Keratinocyte (primary cell): ENCODE data around the gene DIAPH3. TPM values are rescaled to one million over a fixed set of nuclear protein-coding genes. Genes with fewer than 3 reads are reported as not detected.

Experiments used
- DNase-seq: peaks from one replicate; pipeline ENCODE4 v3.0.0-alpha.2; 2011; ENCODE audit warnings: low read depth, missing footprints, low spot score
- FAIRE-seq: peaks from 2 replicates; lab custom pipeline; 2011; peaks lifted over from hg19 to GRCh38; lab: Jason Lieb, UNC
- H2AFZ ChIP-seq: 2 replicates; pipeline ENCODE4 v1.6.0; 2012; ENCODE audit warnings: low read length, control low read depth, inconsistent platforms; ENCODE audit not compliant: control insufficient read depth
- H3K27ac ChIP-seq: 2 replicates; pipeline ENCODE4 v1.5.1; 2011; ENCODE audit warnings: low read length; ENCODE audit not compliant: control insufficient read depth, insufficient read depth
- H3K27me3 ChIP-seq: 3 replicates; pipeline ENCODE4 v1.6.0; 2011; ENCODE audit warnings: low read length; ENCODE audit not compliant: control insufficient read depth, insufficient read depth; ENCODE audit errors: extremely low read depth
- H3K36me3 ChIP-seq, 2 experiments: 2 replicates in 1 of 2; 3 replicates in 1 of 2; pipeline ENCODE4 v1.5.1; 2011; ENCODE audit warnings: low read length in 2 of 2, mild to moderate bottlenecking in 1 of 2; ENCODE audit not compliant: control insufficient read depth in 2 of 2, insufficient read depth in 2 of 2; ENCODE audit errors: extremely low read depth in 1 of 2
- H3K4me1 ChIP-seq: 3 replicates; pipeline ENCODE4 v1.5.1; 2011; ENCODE audit warnings: low read length; ENCODE audit not compliant: control insufficient read depth, insufficient read depth; ENCODE audit errors: extremely low read depth
- H3K4me2 ChIP-seq: 3 replicates; pipeline ENCODE4 v1.6.0; 2011; ENCODE audit warnings: low read depth, low read length; ENCODE audit not compliant: control insufficient read depth, insufficient read depth; ENCODE audit errors: extremely low read depth
- H3K4me3 ChIP-seq, 3 experiments: fragments of 200-600 bp in 1 of 3; sonication (generic) in 1 of 3; 2 replicates in 2 of 3; 3 replicates in 1 of 3; pipeline ENCODE4 v1.5.1; 2011 to 2016; ENCODE audit warnings: low read length in 3 of 3, mild to moderate bottlenecking in 3 of 3, control low read depth in 2 of 3, inconsistent platforms in 1 of 3, low read depth in 1 of 3, mixed read lengths in 1 of 3, mixed run types in 1 of 3, moderate library complexity in 1 of 3; ENCODE audit not compliant: control insufficient read depth in 2 of 3, insufficient read depth in 2 of 3; ENCODE audit errors: extremely low read depth in 1 of 3
- H3K79me2 ChIP-seq: 2 replicates; pipeline ENCODE4 v1.6.0; 2012; ENCODE audit warnings: low read length; ENCODE audit not compliant: control insufficient read depth, insufficient read depth
- H3K9ac ChIP-seq: 3 replicates; pipeline ENCODE4 v1.6.0; 2011; ENCODE audit warnings: low read length; ENCODE audit not compliant: control insufficient read depth, insufficient read depth; ENCODE audit errors: extremely low read depth
- H3K9me1 ChIP-seq: 3 replicates; pipeline ENCODE4 v1.6.0; 2011; ENCODE audit warnings: low read length; ENCODE audit not compliant: control insufficient read depth, insufficient read depth; ENCODE audit errors: extremely low read depth
- H3K9me3 ChIP-seq: 2 replicates; pipeline ENCODE4 v1.5.1; 2012; ENCODE audit warnings: low read depth, low read length; ENCODE audit not compliant: control insufficient read depth
- H4K20me1 ChIP-seq: 3 replicates; pipeline ENCODE4 v1.6.0; 2011; ENCODE audit warnings: low read length; ENCODE audit not compliant: control insufficient read depth, insufficient read depth; ENCODE audit errors: extremely low read depth
- EZH2 ChIP-seq: IDR thresholded peaks from one replicate; pipeline ENCODE4 v1.6.1; 2012; ENCODE audit warnings: inconsistent platforms, mild to moderate bottlenecking, low read length, moderate library complexity
- dilution Hi-C: fragments of 300-500 bp; cut with MboI; formaldehyde crosslinking; loops from one replicate; pipeline ENCODE4 v1.7.0; 2020; ENCODE audit warnings: low sequenced_read_pairs; ENCODE audit not compliant: extremely low pct_ligation_motif_present
- polyA plus RNA-seq, 5 experiments: library from polyadenylated mRNA; depleted of rRNA in 3 of 5; stranded (reverse) in 3 of 5; stranded (forward) in 1 of 5; unstranded in 1 of 5; fragments of >200 nt; gene quantifications; 1 replicate in 1 of 5; 2 replicates in 3 of 5; 3 replicates in 1 of 5; pipeline versions ENCODE4 v1.2.1 to v1.2.3, GENCODE V29; 2011 to 2012; ENCODE audit warnings: missing spikeins in 2 of 5, low read depth in 1 of 5, low replicate concordance in 1 of 5
- TF ChIP-seq, protein P1 (sequence below), 3 experiments: IDR thresholded peaks in 1 of 3; conservative IDR thresholded peaks in 1 of 3; optimal IDR thresholded peaks in 1 of 3; 2 replicates in 2 of 3; 3 replicates in 1 of 3; pipeline versions ENCODE3 to v1.5.1; 2011; ENCODE audit warnings: low read length in 3 of 3, mild to moderate bottlenecking in 3 of 3, moderate library complexity in 2 of 3, control low read depth in 1 of 3, inconsistent platforms in 1 of 3; ENCODE audit not compliant: insufficient read depth in 2 of 3; ENCODE audit errors: extremely low read depth in 1 of 3

DIAPH3 gene
- polyA plus RNA-seq, 1 donor (not counting 4 experiments of a cell fraction or from before 2014, with no cell fraction given), result 9.0 TPM

DNA sequence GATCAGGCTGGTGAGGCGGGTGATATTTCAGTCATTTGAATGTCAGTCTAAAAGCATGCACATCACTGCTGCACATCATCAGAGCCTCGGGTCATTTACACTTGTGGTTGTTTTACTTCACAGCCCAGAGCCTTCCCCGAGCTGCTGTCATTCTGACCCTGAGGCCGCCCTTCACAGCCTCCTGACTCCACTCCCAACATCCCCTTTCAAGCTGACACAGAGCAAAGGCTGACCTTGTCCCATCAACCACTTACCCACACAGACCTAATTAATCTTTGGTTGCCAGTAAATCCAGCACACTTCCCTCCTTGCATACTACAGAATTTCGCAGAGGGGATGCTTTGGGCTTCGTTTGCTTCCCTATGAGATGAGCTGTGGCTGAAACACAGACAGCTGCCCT, 528.1 kb downstream of the DIAPH3 start:
- dilution Hi-C loops, result no loop called here
- H3K4me3 ChIP-seq, result no peak overlapping the region
- H3K9me1 ChIP-seq, result no peaks in the 10 kb centered on the region
- no peaks in the 10 kb centered on the region for H3K79me2 ChIP-seq
- no peak overlapping the region for H3K4me2 ChIP-seq
- FAIRE-seq (no peak), DNase-seq (no peak)
- TF ChIP-seq EZH2, result no peak
- TF ChIP-seq, protein P1, sequence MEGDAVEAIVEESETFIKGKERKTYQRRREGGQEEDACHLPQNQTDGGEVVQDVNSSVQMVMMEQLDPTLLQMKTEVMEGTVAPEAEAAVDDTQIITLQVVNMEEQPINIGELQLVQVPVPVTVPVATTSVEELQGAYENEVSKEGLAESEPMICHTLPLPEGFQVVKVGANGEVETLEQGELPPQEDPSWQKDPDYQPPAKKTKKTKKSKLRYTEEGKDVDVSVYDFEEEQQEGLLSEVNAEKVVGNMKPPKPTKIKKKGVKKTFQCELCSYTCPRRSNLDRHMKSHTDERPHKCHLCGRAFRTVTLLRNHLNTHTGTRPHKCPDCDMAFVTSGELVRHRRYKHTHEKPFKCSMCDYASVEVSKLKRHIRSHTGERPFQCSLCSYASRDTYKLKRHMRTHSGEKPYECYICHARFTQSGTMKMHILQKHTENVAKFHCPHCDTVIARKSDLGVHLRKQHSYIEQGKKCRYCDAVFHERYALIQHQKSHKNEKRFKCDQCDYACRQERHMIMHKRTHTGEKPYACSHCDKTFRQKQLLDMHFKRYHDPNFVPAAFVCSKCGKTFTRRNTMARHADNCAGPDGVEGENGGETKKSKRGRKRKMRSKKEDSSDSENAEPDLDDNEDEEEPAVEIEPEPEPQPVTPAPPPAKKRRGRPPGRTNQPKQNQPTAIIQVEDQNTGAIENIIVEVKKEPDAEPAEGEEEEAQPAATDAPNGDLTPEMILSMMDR (optimal IDR thresholded peaks at IDR 0.05 in 1 of 3, IDR thresholded peaks at IDR 0.05 in 1 of 3, conservative IDR thresholded peaks at IDR 0.05 in 1 of 3; ENCODE audit: extremely low read depth in 1 of 3, insufficient read depth in 2 of 3, low read length in 3 of 3), result no peak
- no peaks in the 10 kb centered on the region for H3K9me3 ChIP-seq
- H3K27ac ChIP-seq, result no peak overlapping the region
- H3K27me3 ChIP-seq, result no peaks in the 10 kb centered on the region
- H3K4me1 ChIP-seq, result no peaks in the 10 kb centered on the region
- H3K36me3 ChIP-seq, result no peaks in the 10 kb centered on the region
- H2AFZ ChIP-seq, result no peak overlapping the region
- H4K20me1 ChIP-seq, result no peaks in the 10 kb centered on the region
- no peak overlapping the region for H3K9ac ChIP-seq

DNA sequence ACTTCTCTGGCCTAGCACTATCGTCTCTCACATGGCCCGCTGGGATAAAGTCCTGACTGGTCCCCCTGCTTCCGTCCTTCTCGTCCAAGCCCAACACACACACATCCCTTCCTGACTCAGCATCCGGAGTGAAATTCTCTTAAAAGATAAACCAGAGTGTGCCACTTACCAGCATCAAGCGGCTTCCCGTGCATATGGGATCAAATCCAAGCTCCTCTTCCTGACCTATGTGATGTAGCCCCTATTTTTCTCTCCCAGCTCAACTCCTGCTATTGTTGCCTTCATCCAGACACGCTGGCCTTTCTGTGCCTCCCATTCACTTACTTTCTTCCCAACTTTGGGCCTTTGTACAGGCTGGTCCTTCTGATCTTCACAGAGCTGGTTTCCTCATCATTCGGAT, 530.4 kb downstream of the DIAPH3 start:
- Histone ChIP-seq H3K27ac (no peak overlapping the region), H3K9me3 (no peaks in the 10 kb centered on the region), H3K4me3 (no peak overlapping the region), H3K4me2 (no peak overlapping the region), H2AFZ (no peak overlapping the region), H3K9me1 (no peaks in the 10 kb centered on the region), H3K27me3 (no peaks in the 10 kb centered on the region), H3K36me3 (no peaks in the 10 kb centered on the region), H3K4me1 (no peaks in the 10 kb centered on the region), H3K9ac (no peak overlapping the region), H4K20me1 (no peaks in the 10 kb centered on the region), H3K79me2 (no peaks in the 10 kb centered on the region)
- TF ChIP-seq EZH2, result no peak
- TF ChIP-seq, protein P1 (optimal IDR thresholded peaks at IDR 0.05 in 1 of 3, IDR thresholded peaks at IDR 0.05 in 1 of 3, conservative IDR thresholded peaks at IDR 0.05 in 1 of 3; ENCODE audit: extremely low read depth in 1 of 3, insufficient read depth in 2 of 3, low read length in 3 of 3), result no peak
- no peak for FAIRE-seq
- dilution Hi-C loops, result no loop called here
- DNase-seq, result no peak
